B cell (primary cell): Measurements from ENCODE around the gene HDAC6. TPM values are rescaled to one million over a fixed set of nuclear protein-coding genes. Genes with fewer than 3 reads are reported as not detected.

ENCODE experiments used
- ATAC-seq: fragments of 200-7000 bp; cut with Tn5 transposase; one replicate; pipeline ENCODE4 v1.10.0; 2021; ENCODE audit warnings: low read depth, mild to moderate bottlenecking, moderate number of reproducible peaks, moderate library complexity
- CTCF ChIA-PET: fragments of 350-600 bp; sonication (Branson Sonifier 250); formaldehyde crosslinking; loops from one replicate; lab custom pipeline; 2021; ENCODE audit warnings: antibody characterized with exemption, inconsistent platforms; lab: Charles Lee
- POLR2A ChIA-PET: fragments of 350-600 bp; sonication (Branson Sonifier 250); formaldehyde crosslinking; loops from one replicate; lab custom pipeline; 2021; ENCODE audit warnings: antibody characterized with exemption; lab: Charles Lee
- DNase-seq: peaks from one replicate; pipeline ENCODE4 v3.0.0; 2013
- H2AFZ ChIP-seq: 2 replicates; pipeline ENCODE4 v1.6.1; 2012; ENCODE audit warnings: mild to moderate bottlenecking, low read depth, low read length; ENCODE audit not compliant: insufficient read depth, poor library complexity, severe bottlenecking
- H3K27ac ChIP-seq, 2 donors: 1 replicate in 1 of 2; 2 replicates in 1 of 2; pipeline ENCODE4 v1.5.1; 2012 to 2013; ENCODE audit warnings: low read length in 2 of 2, mild to moderate bottlenecking in 2 of 2, moderate library complexity in 1 of 2
- H3K27me3 ChIP-seq, 4 experiments: fragments of 200-600 bp in 1 of 4; sonication (generic) in 1 of 4; replicated peaks in 1 of 4; 1 replicate in 2 of 4; 2 replicates in 2 of 4; pipeline versions ENCODE4 v1.6.1 to v1.7.0; 2013 to 2016; ENCODE audit warnings: low read length in 3 of 4, mild to moderate bottlenecking in 2 of 4, mixed read lengths in 1 of 4, moderate library complexity in 1 of 4; ENCODE audit not compliant: insufficient read depth in 4 of 4, control insufficient read depth in 3 of 4; ENCODE audit errors: control extremely low read depth in 1 of 4
- H3K36me3 ChIP-seq, 2 experiments: replicated peaks in 1 of 2; 1 replicate in 1 of 2; 2 replicates in 1 of 2; pipeline versions ENCODE4 v1.6.1 to v1.7.1; 2013; ENCODE audit warnings: low read length in 1 of 2; ENCODE audit not compliant: insufficient read depth in 2 of 2, control insufficient read depth in 1 of 2; ENCODE audit errors: control extremely low read depth in 1 of 2, extremely low read depth in 1 of 2
- H3K4me1 ChIP-seq, 2 donors: fragments of 200-600 bp in 1 of 2; sonication (generic) in 1 of 2; 1 replicate in 1 of 2; 2 replicates in 1 of 2; pipeline versions ENCODE4 v1.5.1 to v1.6.1; 2013 to 2017; ENCODE audit warnings: low read length in 2 of 2; ENCODE audit not compliant: control insufficient read depth in 2 of 2, insufficient read depth in 2 of 2
- H3K4me2 ChIP-seq: replicated peaks from 2 replicates; pipeline ENCODE3; 2012; ENCODE audit warnings: mild to moderate bottlenecking, low read depth, low read length; ENCODE audit not compliant: poor library complexity, severe bottlenecking
- H3K4me3 ChIP-seq, 5 experiments: fragments of 200-600 bp in 1 of 5; sonication (generic) in 1 of 5; 1 replicate in 3 of 5; 2 replicates in 2 of 5; pipeline versions ENCODE4 v1.5.1 to v1.7.0; 2011 to 2016; ENCODE audit warnings: low read length in 4 of 5, mild to moderate bottlenecking in 4 of 5, low read depth in 2 of 5, control low read depth in 1 of 5, moderate library complexity in 1 of 5; ENCODE audit not compliant: insufficient read depth in 1 of 5; ENCODE audit errors: control extremely low read depth in 1 of 5, extremely low read depth in 1 of 5
- H3K79me2 ChIP-seq: fragments of 200-600 bp; sonication (generic); one replicate; pipeline ENCODE4 v1.6.0; 2016; ENCODE audit warnings: low read length; ENCODE audit not compliant: control insufficient read depth, insufficient read depth
- H3K9ac ChIP-seq: fragments of 200-600 bp; sonication (generic); 2 replicates; pipeline ENCODE4 v1.6.1; 2017; ENCODE audit warnings: mild to moderate bottlenecking, low read length, moderate library complexity
- H3K9me3 ChIP-seq, 3 donors: one replicate each; pipeline versions ENCODE4 v1.6.1 to v1.7.1; 2013; ENCODE audit warnings: low read length in 2 of 3; ENCODE audit not compliant: control insufficient read depth in 2 of 3, insufficient read depth in 1 of 3; ENCODE audit errors: control extremely low read depth in 1 of 3
- H4K20me1 ChIP-seq: 2 replicates; pipeline ENCODE4 v1.6.0; 2012; ENCODE audit warnings: mild to moderate bottlenecking, low read length; ENCODE audit not compliant: insufficient read depth, control insufficient read depth, poor library complexity, severe bottlenecking
- H3K27ac Mint-ChIP-seq: one replicate; pipeline ENCODE4 v1.8.0; 2021; ENCODE audit warnings: mixed read lengths
- H3K27me3 Mint-ChIP-seq: one replicate; pipeline ENCODE4 v1.8.0; 2021; ENCODE audit warnings: mixed read lengths
- H3K4me1 Mint-ChIP-seq: one replicate; pipeline ENCODE4 v1.8.0; 2021; ENCODE audit warnings: mixed read lengths
- H3K4me3 Mint-ChIP-seq: one replicate; pipeline ENCODE4 v1.8.0; 2021; ENCODE audit warnings: mixed read lengths
- H3K9me3 Mint-ChIP-seq: one replicate; pipeline ENCODE4 v1.8.0; 2022; ENCODE audit warnings: mixed read lengths; ENCODE audit not compliant: insufficient read depth
- CTCF ChIP-seq: fragments of 200-600 bp; IDR thresholded peaks from one replicate; pipeline ENCODE4 v1.8.0; 2022; ENCODE audit warnings: antibody characterized with exemption, mild to moderate bottlenecking
- EZH2 ChIP-seq: IDR thresholded peaks from 2 replicates; pipeline ENCODE4 v1.6.1; 2012; ENCODE audit warnings: borderline replicate concordance, low read depth, mild to moderate bottlenecking, moderate library complexity, low read length; ENCODE audit not compliant: insufficient read depth, poor library complexity, severe bottlenecking
- WGBS: methylation state at CpG from one replicate; pipeline ENCODE4 v1.1.5; 2013; ENCODE audit warnings: missing lambda C conversion rate; ENCODE audit not compliant: insufficient coverage; 5-methylcytosine and 5-hydroxymethylcytosine counted together
- intact Hi-C: fragments of 100-400 bp; cut with micrococcal nuclease; formaldehyde crosslinking; loops from one replicate; pipeline ENCODE4 v1.10.0; 2022
- polyA plus RNA-seq: library from polyadenylated mRNA; depleted of rRNA; stranded (reverse); fragments of >200 nt; gene quantifications from 2 replicates; pipeline ENCODE4 v1.2.3, GENCODE V29; 2012
- total RNA-seq, 2 donors: library from RNA; stranded (reverse); fragments of 120-200 nt in 1 of 2; gene quantifications; 1 replicate in 1 of 2; 2 replicates in 1 of 2; pipeline versions ENCODE4 v1.2.3 to v1.2.4, GENCODE V29; 2013 to 2022

The HDAC6 gene
- total and polyA plus RNA-seq, 2 donors (not counting 1 experiment from before 2014, with no cell fraction given): 125 to 168 TPM

- Histone ChIP-seq H3K36me3 (peaks cover 0 to 7% of the 10 kb centered on the region in 2 experiments), H3K4me2 (no peak overlapping the region), H3K9me3 (no peaks in the 10 kb centered on the region), H3K79me2 (no peaks in the 10 kb centered on the region), H3K4me1 (no peaks in the 10 kb centered on the region), H3K4me3 (no peak overlapping the region), H4K20me1 (no peaks in the 10 kb centered on the region), H2AFZ (no peak overlapping the region), H3K27me3 (no peaks in the 10 kb centered on the region), H3K27ac (no peak overlapping the region), H3K9ac (no peak overlapping the region)
- no peak for DNase-seq
- Mint-ChIP-seq H3K4me1 (no peaks in the 10 kb centered on the region), H3K27me3 (no peaks in the 10 kb centered on the region), H3K27ac (no peak overlapping the region), H3K9me3 (no peaks in the 10 kb centered on the region), H3K4me3 (no peak overlapping the region)
- ChIA-PET POLR2A (no interaction called here), CTCF (no interaction called here)
- intact Hi-C loops: no loop called here
- TF ChIP-seq EZH2 (no peak), CTCF (no peak)
- ATAC-seq: no peak
- WGBS: 100% methylated on average over 7 of the region's 18 CpGs
Measured at GRCh38 chrX:48816014-48816810, 14.3 kb downstream of the HDAC6 start.

- no peaks in the 10 kb centered on the region for H3K27me3 Mint-ChIP-seq
- no peak for TF ChIP-seq EZH2
- no peak for TF ChIP-seq CTCF
- no peaks in the 10 kb centered on the region for H4K20me1 ChIP-seq
- H3K79me2 ChIP-seq: no peaks in the 10 kb centered on the region
- WGBS: 100% methylated on average over 7 of the region's 16 CpGs
- no peak overlapping the region for H3K27ac Mint-ChIP-seq
- no peak overlapping the region for H3K27ac ChIP-seq
- no peak overlapping the region for H3K9ac ChIP-seq
- no peak overlapping the region for H3K4me2 ChIP-seq
- no peak for ATAC-seq
- POLR2A ChIA-PET: no interaction called here
- intact Hi-C loops: no loop called here
- no peaks in the 10 kb centered on the region for H3K9me3 Mint-ChIP-seq
- H3K27me3 ChIP-seq: no peaks in the 10 kb centered on the region
- no peaks in the 10 kb centered on the region for H3K4me1 Mint-ChIP-seq
- no peak overlapping the region for H3K4me3 Mint-ChIP-seq
- H3K4me3 ChIP-seq: no peak overlapping the region
- no peak overlapping the region for H2AFZ ChIP-seq
- H3K4me1 ChIP-seq: no peaks in the 10 kb centered on the region
- DNase-seq: no peak
- H3K36me3 ChIP-seq: peaks cover 0 to 7% of the 10 kb centered on the region in 2 experiments
- H3K9me3 ChIP-seq: no peaks in the 10 kb centered on the region
- CTCF ChIA-PET: no interaction called here
Measured at GRCh38 chrX:48818098-48818497, 16.2 kb downstream of the HDAC6 start.
